ENCODE results near the gene ARL6IP1.
"Not testable (repeated sequence)": the region's sequence is repeated elsewhere in the genome, so short reads cannot be mapped to it uniquely, and the experiment has no call there.

DNA sequence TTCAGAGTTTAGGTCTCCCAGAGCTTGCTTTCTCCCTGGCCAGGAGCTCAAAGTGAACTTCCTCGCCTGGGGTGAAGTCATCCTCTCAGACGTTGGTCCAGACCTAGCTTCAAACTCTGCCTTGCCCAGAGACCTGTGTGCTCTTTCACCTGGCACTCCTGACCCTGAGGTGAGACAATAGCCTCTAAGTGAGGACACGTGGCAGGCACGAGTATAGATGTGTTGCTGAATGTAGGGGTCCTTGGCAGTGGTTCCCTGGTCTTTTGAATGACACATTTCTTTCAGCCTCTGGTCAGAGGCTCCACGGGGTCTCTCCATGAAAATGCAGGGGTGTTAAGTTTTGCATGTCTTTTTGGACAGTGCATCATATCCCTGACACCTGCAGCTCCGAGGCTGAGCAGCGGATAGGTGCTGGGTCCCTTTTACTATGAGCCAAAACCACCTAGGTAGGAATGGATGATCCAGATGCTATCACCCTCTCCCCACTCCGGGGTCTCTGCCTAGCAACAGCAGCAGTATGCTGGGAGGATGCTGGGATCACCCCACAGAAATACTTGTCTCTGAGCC lies 20.8 kb downstream of the ARL6IP1 start:
- TF ChIP-seq, protein P1, sequence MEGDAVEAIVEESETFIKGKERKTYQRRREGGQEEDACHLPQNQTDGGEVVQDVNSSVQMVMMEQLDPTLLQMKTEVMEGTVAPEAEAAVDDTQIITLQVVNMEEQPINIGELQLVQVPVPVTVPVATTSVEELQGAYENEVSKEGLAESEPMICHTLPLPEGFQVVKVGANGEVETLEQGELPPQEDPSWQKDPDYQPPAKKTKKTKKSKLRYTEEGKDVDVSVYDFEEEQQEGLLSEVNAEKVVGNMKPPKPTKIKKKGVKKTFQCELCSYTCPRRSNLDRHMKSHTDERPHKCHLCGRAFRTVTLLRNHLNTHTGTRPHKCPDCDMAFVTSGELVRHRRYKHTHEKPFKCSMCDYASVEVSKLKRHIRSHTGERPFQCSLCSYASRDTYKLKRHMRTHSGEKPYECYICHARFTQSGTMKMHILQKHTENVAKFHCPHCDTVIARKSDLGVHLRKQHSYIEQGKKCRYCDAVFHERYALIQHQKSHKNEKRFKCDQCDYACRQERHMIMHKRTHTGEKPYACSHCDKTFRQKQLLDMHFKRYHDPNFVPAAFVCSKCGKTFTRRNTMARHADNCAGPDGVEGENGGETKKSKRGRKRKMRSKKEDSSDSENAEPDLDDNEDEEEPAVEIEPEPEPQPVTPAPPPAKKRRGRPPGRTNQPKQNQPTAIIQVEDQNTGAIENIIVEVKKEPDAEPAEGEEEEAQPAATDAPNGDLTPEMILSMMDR (IDR thresholded peaks at IDR 0.05; ENCODE audit: insufficient read depth, low read depth, low read length), result not testable (repeated sequence)
- not testable (repeated sequence) for TF ChIP-seq EZH2 (IDR thresholded peaks at IDR 0.05; ENCODE audit: insufficient read depth, low read length)
